ENCODE results near the gene IFT172. TPM values are rescaled to one million over a fixed set of nuclear protein-coding genes. Genes with fewer than 3 reads are reported as not detected.
A peak's percentile ranks its signal among the peaks of the same experiment; 100 is the strongest.

IFT172 gene
- total RNA-seq, 3 donors from 2014 or later, result 54.4 to 93.7 (median 62.4) TPM

GRCh38 chr2:27492557-27492956 lies 3.0 kb upstream of the IFT172 start:
- H3K36me3 ChIP-seq (ENCODE audit: low read depth), result no peaks in the 10 kb centered on the region
- intact Hi-C loops (cut with DNase I, micrococcal nuclease), result no loop called here
- DNase-seq (no peak), ATAC-seq (no peak)
- no peak overlapping the region for H3K4me3 ChIP-seq
- TF ChIP-seq CTCF (IDR thresholded peaks at IDR 0.05), result no peak
- peaks cover 11% of the 10 kb centered on the region for H3K4me1 ChIP-seq (ENCODE audit: low read depth)
- H3K9me3 ChIP-seq, result no peaks in the 10 kb centered on the region

DNA sequence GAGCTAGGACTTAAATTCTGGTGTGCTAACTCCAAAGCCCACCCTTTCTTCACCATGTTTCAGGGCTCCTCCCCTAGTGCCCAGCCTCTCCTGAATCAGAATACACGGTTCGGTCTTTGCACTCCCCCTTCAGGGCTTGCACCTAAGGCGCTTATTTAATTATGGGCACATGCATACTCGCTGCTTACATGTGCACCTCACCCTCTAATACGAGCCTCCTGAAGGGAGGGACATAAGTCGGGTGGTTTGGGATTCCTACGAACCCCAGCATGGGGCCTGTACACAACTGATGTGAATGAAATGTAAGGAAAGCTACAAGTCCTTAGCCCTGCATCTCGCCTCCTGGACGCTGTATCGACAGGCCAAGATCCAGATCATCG lies 435 bp downstream of the IFT172 start:
- Histone ChIP-seq H3K9me3 (no peaks in the 10 kb centered on the region), H3K4me1 (ENCODE audit: low read depth) (peaks cover 7% of the 10 kb centered on the region), H3K4me3 (peak overlapping the region; percentile 11), H3K36me3 (ENCODE audit: low read depth) (no peaks in the 10 kb centered on the region)
- TF ChIP-seq CTCF (IDR thresholded peaks at IDR 0.05), result no peak
- DNase-seq (peak in 1 of 3 donors; percentile 19), ATAC-seq (peak; percentile 4)
- intact Hi-C loops (cut with DNase I, micrococcal nuclease), result no loop called here

DNA sequence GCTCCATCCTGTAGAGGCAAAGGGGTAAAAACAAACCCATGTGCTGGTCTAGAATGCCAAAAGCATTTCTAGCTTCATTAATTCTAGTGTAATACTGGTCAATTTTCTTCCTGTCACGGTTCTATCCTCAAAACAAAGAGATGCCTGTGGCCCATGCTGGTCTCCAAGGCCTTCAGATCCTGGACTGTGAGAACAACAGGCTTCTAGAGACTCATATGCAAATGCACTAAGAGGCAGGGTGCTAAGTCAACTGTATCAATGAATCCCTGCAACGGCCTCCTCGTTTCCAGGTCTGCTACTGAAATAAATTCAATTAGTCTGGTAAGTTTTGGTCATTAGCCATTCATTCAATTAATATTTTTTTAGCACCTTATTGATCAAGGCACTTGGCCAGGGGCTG lies 4.0 kb downstream of the IFT172 start:
- Histone ChIP-seq H3K9me3 (no peaks in the 10 kb centered on the region), H3K4me3 (no peak overlapping the region), H3K4me1 (ENCODE audit: low read depth) (peaks cover 7% of the 10 kb centered on the region), H3K36me3 (ENCODE audit: low read depth) (no peaks in the 10 kb centered on the region)
- no peak for DNase-seq
- intact Hi-C loops (cut with DNase I, micrococcal nuclease), result no loop called here
- no peak for TF ChIP-seq CTCF (IDR thresholded peaks at IDR 0.05)
- no peak for ATAC-seq

DNA sequence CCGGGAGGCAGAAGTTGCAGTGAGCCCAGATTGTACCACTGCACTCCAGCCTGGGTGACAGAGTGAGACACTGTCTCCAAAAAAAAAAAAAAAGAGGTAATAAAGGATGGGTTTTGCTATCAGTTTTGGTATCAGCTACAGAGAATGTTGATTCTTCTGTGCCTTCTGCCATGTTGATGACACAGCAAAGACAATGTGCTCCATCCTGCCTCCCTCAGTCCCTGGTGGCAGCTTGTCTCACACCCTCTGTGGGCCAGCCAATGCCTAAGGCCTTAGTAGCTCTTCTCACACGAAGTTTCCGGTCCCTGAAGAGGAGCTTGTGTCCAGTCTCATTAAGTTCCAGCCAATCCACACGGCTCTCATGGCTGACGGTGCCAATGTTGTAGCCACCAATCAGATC lies 17.6 kb downstream of the IFT172 start:
- intact Hi-C loops (cut with DNase I, micrococcal nuclease), result no loop called here
- ATAC-seq (no peak), DNase-seq (no peak)
- H3K9me3 ChIP-seq, result no peaks in the 10 kb centered on the region
- no peaks in the 10 kb centered on the region for H3K36me3 ChIP-seq (ENCODE audit: low read depth)
- no peak for TF ChIP-seq CTCF (IDR thresholded peaks at IDR 0.05)
- no peak overlapping the region for H3K4me3 ChIP-seq
- peaks cover 4% of the 10 kb centered on the region for H3K4me1 ChIP-seq (ENCODE audit: low read depth)

DNA sequence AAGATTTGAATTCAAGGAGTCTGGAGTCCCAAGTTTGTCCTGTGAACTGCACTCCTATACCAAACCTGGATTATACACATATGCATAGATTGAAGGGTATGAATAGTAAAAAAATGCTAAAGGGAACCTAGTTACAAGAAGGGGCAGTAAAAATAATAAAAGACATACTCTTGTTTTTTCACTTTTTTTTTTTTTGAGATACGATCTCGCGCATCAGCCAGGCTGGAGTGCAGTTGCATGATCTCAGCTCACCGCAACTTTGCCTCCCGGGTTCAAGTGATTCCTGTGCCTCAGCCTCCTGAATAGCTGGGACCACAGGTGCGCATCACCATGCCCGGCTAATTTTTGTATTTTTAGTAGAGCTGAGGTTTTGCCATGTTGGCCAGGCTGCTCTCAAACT lies 25.1 kb downstream of the IFT172 start:
- no peaks in the 10 kb centered on the region for H3K4me1 ChIP-seq (ENCODE audit: low read depth)
- DNase-seq, result no peak
- no peaks in the 10 kb centered on the region for H3K9me3 ChIP-seq
- H3K4me3 ChIP-seq, result no peak overlapping the region
- no peak for ATAC-seq
- no peaks in the 10 kb centered on the region for H3K36me3 ChIP-seq (ENCODE audit: low read depth)
- intact Hi-C loops (cut with DNase I, micrococcal nuclease), result no loop called here
- TF ChIP-seq CTCF (IDR thresholded peaks at IDR 0.05), result no peak

DNA sequence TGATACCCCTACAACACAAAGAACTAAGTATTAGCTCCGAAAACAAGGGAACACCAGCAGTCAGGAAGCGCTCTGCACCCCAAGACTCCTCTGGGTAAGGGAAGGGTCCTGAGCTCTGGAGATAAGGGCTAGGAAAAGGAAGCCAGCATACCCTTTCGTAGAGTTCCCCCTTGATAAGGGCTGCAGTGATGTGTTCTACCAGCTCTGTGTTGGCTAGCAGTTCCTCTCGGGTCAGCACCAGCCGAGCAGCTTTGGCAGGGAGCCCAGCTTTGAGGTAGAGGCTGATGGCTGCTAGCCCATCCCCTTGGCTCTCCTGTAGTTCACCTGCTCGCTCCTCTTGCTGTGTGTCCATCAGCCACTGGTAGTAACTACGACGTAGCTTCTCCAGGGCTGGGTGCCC lies 28.4 kb downstream of the IFT172 start:
- ATAC-seq, result no peak
- intact Hi-C loops (cut with DNase I, micrococcal nuclease), result no loop called here

More for the DNA sequence above, 28.4 kb downstream of the IFT172 start:
- no peak for DNase-seq
- TF ChIP-seq CTCF (IDR thresholded peaks at IDR 0.05), result no peak
- H3K4me3 ChIP-seq, result no peak overlapping the region
- H3K4me1 ChIP-seq (ENCODE audit: low read depth), result no peaks in the 10 kb centered on the region
- H3K9me3 ChIP-seq, result no peaks in the 10 kb centered on the region
- no peaks in the 10 kb centered on the region for H3K36me3 ChIP-seq (ENCODE audit: low read depth)
